ENCODE measurements around the gene ASIC2. TPM values are rescaled to one million over a fixed set of nuclear protein-coding genes. Genes with fewer than 3 reads are reported as not detected.

Gene ASIC2
- total RNA-seq, 1 experiment from 2014 or later = 0.74 TPM

GRCh38 chr17:33273271-33273670 lies 19.8 kb downstream of the ASIC2 start:
- H3K27me3 Mint-ChIP-seq (ENCODE audit: low read depth) = peaks cover 14% of the 10 kb centered on the region
- H3K4me2 ChIP-seq (ENCODE audit: insufficient read depth, insufficient read length, low read length) = no peak overlapping the region
- H4K8ac ChIP-seq (replicated peaks; ENCODE audit: insufficient read length, low read depth, low read length) = no peak overlapping the region
- H3K27me3 ChIP-seq (ENCODE audit: insufficient read depth, low read length) = no peaks in the 10 kb centered on the region
- no peak overlapping the region for H2BK120ac ChIP-seq (ENCODE audit: low read depth, low read length, poor library complexity, severe bottlenecking)
- H4K20me1 ChIP-seq (ENCODE audit: control insufficient read depth, insufficient read depth, insufficient read length) = peaks cover 2% of the 10 kb centered on the region
- DNase-seq = no peak
- H3K9me3 Mint-ChIP-seq = no peaks in the 10 kb centered on the region
- no peaks in the 10 kb centered on the region for H3K9me3 ChIP-seq (ENCODE audit: control insufficient read depth, low read depth, low read length)
- H3K4me1 ChIP-seq (ENCODE audit: insufficient read depth, low read length) = no peaks in the 10 kb centered on the region
- H3K79me1 ChIP-seq (ENCODE audit: insufficient read depth, low read depth, low read length, poor library complexity, severe bottlenecking) = no peaks in the 10 kb centered on the region
- WGBS (ENCODE audit: extremely low coverage, insufficient read length, low lambda C conversion rate) = no CpG with 5 or more reads among the region's 2 CpGs
- no peaks in the 10 kb centered on the region for H3K23me2 ChIP-seq (ENCODE audit: insufficient read length, low read depth, low read length, poor library complexity, severe bottlenecking)
- H2BK15ac ChIP-seq (ENCODE audit: low read depth, low read length) = no peak overlapping the region
- H3K36me3 Mint-ChIP-seq (ENCODE audit: insufficient read depth in 1 of 3, low read depth in 3 of 3) = no peaks in the 10 kb centered on the region
- no peak overlapping the region for H2BK20ac ChIP-seq (ENCODE audit: low read depth, low read length, poor library complexity, severe bottlenecking)
- no peak overlapping the region for H3K4ac ChIP-seq (ENCODE audit: low read depth, low read length)
- no peak overlapping the region for H3K14ac ChIP-seq (ENCODE audit: insufficient read depth, low read length)
- no peak overlapping the region for H2BK12ac ChIP-seq (ENCODE audit: insufficient read length, low read depth, low read length)
- no peak overlapping the region for H3K27ac ChIP-seq (ENCODE audit: insufficient read length, low read depth, low read length)
- H3K4me3 Mint-ChIP-seq = no peak overlapping the region
- H3K18ac ChIP-seq (ENCODE audit: insufficient read length, low read depth, low read length) = no peak overlapping the region
- no peak overlapping the region for H2AFZ ChIP-seq (ENCODE audit: low read length)
- H3K79me2 ChIP-seq (ENCODE audit: insufficient read depth, low read length) = no peaks in the 10 kb centered on the region
- H4K5ac ChIP-seq (ENCODE audit: insufficient read length, low read depth, low read length) = no peak overlapping the region
- H3K4me1 Mint-ChIP-seq = peaks cover 0 to 3% of the 10 kb centered on the region in 2 experiments; a peak in 1 of 4 replicates
- H3K27ac Mint-ChIP-seq = peak overlapping the region in 1 of 3 experiments; percentile 14; a peak in 2 of 7 replicates
- H2BK5ac ChIP-seq (ENCODE audit: insufficient read length, low read length) = no peak overlapping the region
- TF ChIP-seq, protein P1, sequence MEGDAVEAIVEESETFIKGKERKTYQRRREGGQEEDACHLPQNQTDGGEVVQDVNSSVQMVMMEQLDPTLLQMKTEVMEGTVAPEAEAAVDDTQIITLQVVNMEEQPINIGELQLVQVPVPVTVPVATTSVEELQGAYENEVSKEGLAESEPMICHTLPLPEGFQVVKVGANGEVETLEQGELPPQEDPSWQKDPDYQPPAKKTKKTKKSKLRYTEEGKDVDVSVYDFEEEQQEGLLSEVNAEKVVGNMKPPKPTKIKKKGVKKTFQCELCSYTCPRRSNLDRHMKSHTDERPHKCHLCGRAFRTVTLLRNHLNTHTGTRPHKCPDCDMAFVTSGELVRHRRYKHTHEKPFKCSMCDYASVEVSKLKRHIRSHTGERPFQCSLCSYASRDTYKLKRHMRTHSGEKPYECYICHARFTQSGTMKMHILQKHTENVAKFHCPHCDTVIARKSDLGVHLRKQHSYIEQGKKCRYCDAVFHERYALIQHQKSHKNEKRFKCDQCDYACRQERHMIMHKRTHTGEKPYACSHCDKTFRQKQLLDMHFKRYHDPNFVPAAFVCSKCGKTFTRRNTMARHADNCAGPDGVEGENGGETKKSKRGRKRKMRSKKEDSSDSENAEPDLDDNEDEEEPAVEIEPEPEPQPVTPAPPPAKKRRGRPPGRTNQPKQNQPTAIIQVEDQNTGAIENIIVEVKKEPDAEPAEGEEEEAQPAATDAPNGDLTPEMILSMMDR (conservative IDR thresholded peaks at IDR 0.05) = no peak
- no peak overlapping the region for H4K91ac ChIP-seq (ENCODE audit: insufficient read length, low read depth, low read length)
- no peak overlapping the region for H3K9ac ChIP-seq (ENCODE audit: extremely low read depth, insufficient read length, low read length)
- H3K56ac ChIP-seq (ENCODE audit: insufficient read length, low read depth, low read length) = no peak overlapping the region
- no peak overlapping the region for H3K23ac ChIP-seq (ENCODE audit: insufficient read length, low read depth, low read length)
- H2AK5ac ChIP-seq (ENCODE audit: insufficient read length, low read length) = no peak overlapping the region
- H3T11ph ChIP-seq (ENCODE audit: low read length) = no peak overlapping the region

Data from H9 (cell line).